Ovary (tissue), 9 donors: ENCODE data around the gene CNNM3. TPM values are rescaled to one million over a fixed set of nuclear protein-coding genes. Genes with fewer than 3 reads are reported as not detected.
A peak's percentile ranks its signal among the peaks of the same experiment; 100 is the strongest.
"Not testable (repeated sequence)": the region's sequence is repeated elsewhere in the genome, so short reads cannot be mapped to it uniquely, and the experiment has no call there.

Experiments used
- DNase-seq, 5 donors: peaks; one replicate each; pipeline ENCODE4 v3.0.0-alpha.2; 2019 to 2020
- H3K27ac ChIP-seq, 2 donors: fragments of 200-600 bp; one replicate each; pipeline versions ENCODE4 v1.5.1 to v1.8.0; 2019 to 2022
- H3K27me3 ChIP-seq: fragments of 200-600 bp; one replicate; pipeline ENCODE4 v1.8.0; 2022
- H3K36me3 ChIP-seq: fragments of 200-600 bp; sonication (generic); one replicate; pipeline ENCODE4 v1.5.1; 2019
- H3K4me1 ChIP-seq: one replicate; pipeline ENCODE4 v1.8.1; 2013; ENCODE audit warnings: mild to moderate bottlenecking, moderate library complexity; ENCODE audit not compliant: insufficient read depth
- H3K4me3 ChIP-seq: fragments of 200-600 bp; sonication (generic); one replicate; pipeline ENCODE4 v1.5.1; 2017
- H3K9me3 ChIP-seq, 2 donors: fragments of 200-600 bp in 1 of 2; sonication (generic) in 1 of 2; one replicate each; pipeline versions ENCODE4 v1.5.1 to v1.8.1; 2013 to 2019; ENCODE audit warnings: mild to moderate bottlenecking in 1 of 2, moderate library complexity in 1 of 2
- CTCF ChIP-seq, 3 donors: fragments of 450-650 bp in 2 of 3; fragments of 200-600 bp in 1 of 3; IDR thresholded peaks; one replicate each; pipeline versions ENCODE4 v1.5.1 to v1.8.0; 2016 to 2022; ENCODE audit warnings: antibody characterized with exemption in 3 of 3, mild to moderate bottlenecking in 1 of 3
- EP300 ChIP-seq: sonication (generic); formaldehyde crosslinking; IDR thresholded peaks from one replicate; pipeline ENCODE4 v1.6.1; 2017; ENCODE audit warnings: antibody characterized with exemption
- POLR2A ChIP-seq: fragments of 450-650 bp; IDR thresholded peaks from one replicate; pipeline ENCODE4 v1.6.1; 2017; ENCODE audit warnings: antibody characterized with exemption, mild to moderate bottlenecking, moderate library complexity
- WGBS, 3 donors: extraction: QIAGEN DNeasy Blood & Tissue Kit in 1 of 3; methylation state at CpG; one replicate each; pipeline versions ENCODE4 v1.1.5 to v1.1.7; 2013 to 2017; 5-methylcytosine and 5-hydroxymethylcytosine counted together
- intact Hi-C, 4 donors: fragments of 100-400 bp; cut with DNase I; formaldehyde crosslinking; loops; one replicate each; pipeline versions ENCODE4 v1.11.0 to v1.15.1; 2022 to 2023
- polyA plus RNA-seq, 2 donors: library from polyadenylated mRNA; stranded (reverse); fragments of 200-250 nt in 1 of 2; fragments of 350-450 nt in 1 of 2; fragmentation: Illumina TruSeq in 1 of 2; extraction: RNeasy Lipid Tissue Mini Kit (QIAGEN cat#74804) in 1 of 2; gene quantifications; one replicate each; pipeline ENCODE4 v1.2.3, GENCODE V29; 2013 to 2014
- total RNA-seq, 7 donors: library from RNA; depleted of rRNA in 2 of 7; stranded (reverse); fragments of >200 nt in 2 of 7; fragmentation: NEBNext Ultra II Directional in 3 of 7; extraction: Animal tissue kit (Norgen Biotek cat#: 25700) in 3 of 7; gene quantifications; one replicate each; pipeline versions ENCODE4 v1.1.0 to v1.2.4, GENCODE V29; 2016 to 2023
- donor health status: DM: no; HTN: no; CAD: no; lungs with moderate emphysema.
- donor health status: DM: no; HTN: no; CAD: no.
- donor health status: Bipolar disorder and iron deficiency.
- donor health status: DM: yes; HTN: yes; CAD: no.
- donor health status: DM: no; HTN: no; CAD: no.
- donor health status: DM: yes; HTN: yes; CAD: no.

The CNNM3 gene
- total and polyA plus RNA-seq, 9 donors: 13.0 to 23.1 (median 16.6) TPM

- 62 to 67% (median 63%) methylated on average over 34 to 38 of the region's 38 CpGs for WGBS, 3 donors
- Histone ChIP-seq H3K27ac (peak overlapping the region in 1 of 2 donors; percentile 66), H3K36me3 (no peaks in the 10 kb centered on the region), H3K27me3 (no peaks in the 10 kb centered on the region), H3K9me3 (no peaks in the 10 kb centered on the region), H3K4me3 (no peak overlapping the region), H3K4me1 (peaks cover 14% of the 10 kb centered on the region)
- no peak for DNase-seq
- intact Hi-C loops: loop anchor here in 1 of 4 donors (2.0 kb wide), 1 partner anchor 96 kb away; no protein-coding TSS in a partner anchor
- TF ChIP-seq EP300 (no peak), POLR2A (no peak), CTCF (IDR thresholded peaks at IDR 0.05) (no peak)
Measured at GRCh38 chr2:96860065-96861029, 44.3 kb downstream of the CNNM3 start.

- 83 to 92% (median 84%) methylated on average over 16 to 17 of the region's 17 CpGs for WGBS, 3 donors
- intact Hi-C loops: loop anchor here in 1 of 4 donors (2.0 kb wide), 1 partner anchor 96 kb away; no protein-coding TSS in a partner anchor
- Histone ChIP-seq H3K36me3 (no peaks in the 10 kb centered on the region), H3K27me3 (no peaks in the 10 kb centered on the region), H3K4me1 (peaks cover 14% of the 10 kb centered on the region), H3K27ac (no peak overlapping the region), H3K4me3 (no peak overlapping the region), H3K9me3 (no peaks in the 10 kb centered on the region)
- DNase-seq: peak in 1 of 5 donors; percentile 25
- no peak for TF ChIP-seq POLR2A
- no peak for TF ChIP-seq EP300
- no peak for TF ChIP-seq CTCF (IDR thresholded peaks at IDR 0.05)
Measured at GRCh38 chr2:96861074-96861473, 45.0 kb downstream of the CNNM3 start.

GRCh38 chr2:96863056-96863455 is 47.0 kb downstream of the CNNM3 start:
- DNase-seq, intact Hi-C loops, H3K36me3 ChIP-seq, H3K4me3 ChIP-seq, H3K9me3 ChIP-seq, H3K27me3 ChIP-seq, H3K27ac ChIP-seq: not testable (repeated sequence)
- 81 to 88% (median 84%) methylated on average over 4 of the region's 4 CpGs for WGBS, 3 donors
- H3K4me1 ChIP-seq: peaks cover 12% of the 10 kb centered on the region

- no peaks in the 10 kb centered on the region for H3K36me3 ChIP-seq
- no peaks in the 10 kb centered on the region for H3K9me3 ChIP-seq
- H3K4me1 ChIP-seq: peaks cover 9% of the 10 kb centered on the region
- no peak overlapping the region for H3K27ac ChIP-seq
- intact Hi-C loops: no loop called here
- no peak for TF ChIP-seq CTCF (IDR thresholded peaks at IDR 0.05)
- no peak for TF ChIP-seq POLR2A
- no peak for TF ChIP-seq EP300
- peak in 1 of 5 donors; percentile 23 for DNase-seq
- H3K27me3 ChIP-seq: no peaks in the 10 kb centered on the region
- WGBS, 3 donors: 80 to 83% (median 83%) methylated on average over 19 of the region's 19 CpGs
- no peak overlapping the region for H3K4me3 ChIP-seq
Measured at GRCh38 chr2:96863575-96864342, 47.7 kb downstream of the CNNM3 start.
